CD4-positive, alpha-beta T cell (primary cell): Measurements from ENCODE around the gene SPATS2L. TPM values are rescaled to one million over a fixed set of nuclear protein-coding genes. Genes with fewer than 3 reads are reported as not detected.

Source experiments
- ATAC-seq: fragments of 200-7000 bp; cut with Tn5 transposase; one replicate; pipeline ENCODE4 v1.10.0; 2022; ENCODE audit warnings: mild to moderate bottlenecking; ENCODE audit not compliant: poor library complexity
- CTCF ChIA-PET: fragments of 350-600 bp; sonication (Branson Sonifier 250); formaldehyde crosslinking; loops from one replicate; lab custom pipeline; 2021; ENCODE audit warnings: antibody characterized with exemption, inconsistent platforms; lab: Charles Lee
- POLR2A ChIA-PET: fragments of 350-600 bp; sonication (Branson Sonifier 250); formaldehyde crosslinking; loops from one replicate; lab custom pipeline; 2021; ENCODE audit warnings: antibody characterized with exemption, inconsistent platforms; lab: Charles Lee
- DNase-seq, 14 experiments: peaks; one replicate each; pipeline ENCODE4 v3.0.0-alpha.2; 2013 to 2020; ENCODE audit warnings: mixed read lengths in 2 of 14
- H3K27ac ChIP-seq, 2 donors: one replicate each; pipeline versions ENCODE4 v1.5.1 to v1.7.0; 2013; ENCODE audit warnings: low read length in 2 of 2, low read depth in 1 of 2, mild to moderate bottlenecking in 1 of 2
- H3K27me3 ChIP-seq, 2 experiments: 1 replicate in 1 of 2; 2 replicates in 1 of 2; pipeline versions ENCODE4 v1.6.1 to v1.7.0; 2013; ENCODE audit warnings: low read length in 2 of 2, control low read depth in 1 of 2, mild to moderate bottlenecking in 1 of 2, moderate library complexity in 1 of 2; ENCODE audit not compliant: insufficient read depth in 2 of 2, control insufficient read depth in 1 of 2
- H3K36me3 ChIP-seq: one replicate; pipeline ENCODE4 v1.6.1; 2013; ENCODE audit warnings: low read length, control low read depth; ENCODE audit not compliant: insufficient read depth
- H3K4me1 ChIP-seq: one replicate; pipeline ENCODE4 v1.6.1; 2013; ENCODE audit warnings: low read length, control low read depth; ENCODE audit not compliant: insufficient read depth
- H3K4me3 ChIP-seq: one replicate; pipeline ENCODE4 v1.5.1; 2013; ENCODE audit warnings: mild to moderate bottlenecking, low read length, moderate library complexity
- H3K9me3 ChIP-seq, 2 experiments: 1 replicate in 1 of 2; 2 replicates in 1 of 2; pipeline versions ENCODE4 v1.6.1 to v1.7.0; 2013; ENCODE audit warnings: low read length in 2 of 2, mild to moderate bottlenecking in 2 of 2, control low read depth in 1 of 2, moderate library complexity in 1 of 2; ENCODE audit not compliant: control insufficient read depth in 1 of 2, insufficient read depth in 1 of 2
- H3K27ac Mint-ChIP-seq: one replicate; pipeline ENCODE4 v1.8.0; 2020; ENCODE audit warnings: mixed read lengths
- H3K27me3 Mint-ChIP-seq: one replicate; pipeline ENCODE4 v1.8.0; 2021; ENCODE audit warnings: mixed read lengths
- H3K36me3 Mint-ChIP-seq: one replicate; pipeline ENCODE4 v1.8.0; 2021; ENCODE audit warnings: low read depth, mixed read lengths
- H3K4me1 Mint-ChIP-seq: one replicate; pipeline ENCODE4 v1.8.0; 2021; ENCODE audit warnings: low read depth, mixed read lengths
- H3K4me3 Mint-ChIP-seq: one replicate; pipeline ENCODE4 v1.8.0; 2020; ENCODE audit warnings: mild to moderate bottlenecking, mixed read lengths
- H3K9me3 Mint-ChIP-seq: one replicate; pipeline ENCODE4 v1.8.0; 2020; ENCODE audit warnings: mixed read lengths
- CTCF ChIP-seq: fragments of 200-600 bp; IDR thresholded peaks from one replicate; pipeline ENCODE4 v1.8.0; 2022; ENCODE audit warnings: antibody characterized with exemption, mild to moderate bottlenecking
- intact Hi-C, 2 experiments: fragments of 100-400 bp; cut with DNase I in 1 of 2; cut with micrococcal nuclease in 1 of 2; formaldehyde crosslinking; loops; one replicate each; pipeline versions ENCODE4 v1.15.1 to v1.9.0; 2023 to 2025; cut with DNase I, micrococcal nuclease
- polyA plus RNA-seq, 2 donors: library from polyadenylated mRNA; unstranded; fragments of 120-200 nt; gene quantifications; one replicate each; pipeline ENCODE4 v1.2.1, GENCODE V29; 2013
- total RNA-seq, 174 experiments: library from RNA in 2 of 174; stranded (reverse) in 2 of 174; gene quantifications; one replicate each; pipeline ENCODE4 v1.2.3 and lab custom pipeline; 2021 to 2026

SPATS2L gene
- total RNA-seq, result 1 to 10 TPM; 4.0 to 4.4 TPM
- 5.7 TPM for polyA plus RNA-seq (2013, experiment 1 of 2)
- polyA plus RNA-seq (2013, experiment 2 of 2), result 12.0 TPM
- total RNA-seq (lab: John Stamatoyannopoulos, UW), result 3.1 to 89.1 (median 9.7) reads per million in 172 experiments

GRCh38 chr2:200306196-200306930 is at the start of gene SPATS2L:
TSS of gene SPATS2L (plus strand) at chr2:200306693. CDS start at chr2:200389245, 82,552 bp downstream.
- peaks cover 24% of the 10 kb centered on the region for H3K4me1 Mint-ChIP-seq
- H3K27ac ChIP-seq, result no peak within 1 kb of the TSS
- peak; percentile 11 to 72 (median 32) for DNase-seq
- peaks cover 22% of the 10 kb centered on the region for H3K27me3 Mint-ChIP-seq
- ATAC-seq, result peak; percentile 75
- no peaks in the 10 kb centered on the region for H3K9me3 ChIP-seq
- peak within 1 kb of the TSS; percentile 77 for H3K27ac Mint-ChIP-seq
- H3K4me3 ChIP-seq, result peak within 1 kb of the TSS; percentile 53
- peak within 1 kb of the TSS; percentile 97 for H3K4me3 Mint-ChIP-seq
- CTCF ChIA-PET, result interaction anchor here (1.2 kb wide), 1 partner anchor 175 kb away, joined by 3 read pairs; no protein-coding TSS in a partner anchor
- peaks cover 5% of the 10 kb centered on the region for H3K36me3 Mint-ChIP-seq
- POLR2A ChIA-PET, result interaction anchor here (0.7 to 1.0 kb wide), 3 partner anchors 68 to 407 kb away, joined by 3 to 4 read pairs (median 3); no protein-coding TSS in a partner anchor
- no peaks in the 10 kb centered on the region for H3K36me3 ChIP-seq
- H3K9me3 Mint-ChIP-seq, result no peaks in the 10 kb centered on the region
- H3K27me3 ChIP-seq, result no peaks in the 10 kb centered on the region
- no peak for TF ChIP-seq CTCF
- H3K4me1 ChIP-seq, result no peaks in the 10 kb centered on the region
- intact Hi-C loops, result loop anchor here (5.0 kb wide), 1 partner anchor 66 kb away; no protein-coding TSS in a partner anchor

GRCh38 chr2:200257570-200257969 is 48.9 kb upstream of the SPATS2L start:
- no peak overlapping the region for H3K4me3 ChIP-seq
- no peak for TF ChIP-seq CTCF
- Mint-ChIP-seq H3K27me3 (peaks cover 5% of the 10 kb centered on the region), H3K27ac (no peak overlapping the region), H3K4me1 (no peaks in the 10 kb centered on the region), H3K9me3 (no peaks in the 10 kb centered on the region), H3K36me3 (no peaks in the 10 kb centered on the region), H3K4me3 (no peak overlapping the region)
- ChIA-PET CTCF (no interaction called here), POLR2A (no interaction called here)
- ATAC-seq, result no peak
- DNase-seq, result no peak
- H3K36me3 ChIP-seq, result no peaks in the 10 kb centered on the region
- no peaks in the 10 kb centered on the region for H3K9me3 ChIP-seq
- H3K4me1 ChIP-seq, result no peaks in the 10 kb centered on the region
- intact Hi-C loops, result no loop called here
- no peak overlapping the region for H3K27ac ChIP-seq
- H3K27me3 ChIP-seq, result peaks cover 0 to 6% of the 10 kb centered on the region in 2 experiments

- Mint-ChIP-seq H3K9me3 (no peaks in the 10 kb centered on the region), H3K36me3 (no peaks in the 10 kb centered on the region), H3K4me1 (no peaks in the 10 kb centered on the region), H3K27me3 (peaks cover under 1% of the 10 kb centered on the region), H3K4me3 (no peak overlapping the region), H3K27ac (no peak overlapping the region)
- H3K4me3 ChIP-seq, result no peak overlapping the region
- no peaks in the 10 kb centered on the region for H3K9me3 ChIP-seq
- DNase-seq (no peak), ATAC-seq (no peak)
- no peak for TF ChIP-seq CTCF
- H3K27me3 ChIP-seq, result peaks cover 0 to 6% of the 10 kb centered on the region in 2 experiments
- CTCF ChIA-PET, result no interaction called here
- H3K27ac ChIP-seq, result no peak overlapping the region
- intact Hi-C loops, result no loop called here
- H3K36me3 ChIP-seq, result no peaks in the 10 kb centered on the region
- POLR2A ChIA-PET, result no interaction called here
- H3K4me1 ChIP-seq, result no peaks in the 10 kb centered on the region
These were observed 48.4 kb upstream of the SPATS2L start for GRCh38 chr2:200258081-200258480.
